H9 (cell line): ENCODE results near the gene MEIG1. TPM values are rescaled to one million over a fixed set of nuclear protein-coding genes. Genes with fewer than 3 reads are reported as not detected.

Experiments
- DNase-seq: peaks from one replicate; pipeline ENCODE4 v3.0.0-alpha.2; 2017
- H2AFZ ChIP-seq: one replicate; pipeline ENCODE4 v1.6.1; 2013; ENCODE audit warnings: mild to moderate bottlenecking, low read length, control low read depth, moderate library complexity
- H2AK5ac ChIP-seq: 2 replicates; pipeline ENCODE4 v1.6.1; 2013; ENCODE audit warnings: low read length, control low read depth, mixed read lengths; ENCODE audit not compliant: insufficient read length
- H2BK120ac ChIP-seq: one replicate; pipeline ENCODE4 v1.6.1; 2013; ENCODE audit warnings: low read depth, mild to moderate bottlenecking, low read length, control low read depth, inconsistent platforms; ENCODE audit not compliant: poor library complexity, severe bottlenecking
- H2BK12ac ChIP-seq: 2 replicates; pipeline ENCODE4 v1.6.1; 2013; ENCODE audit warnings: low read length, control low read depth, mixed read lengths, low read depth; ENCODE audit not compliant: insufficient read length
- H2BK15ac ChIP-seq: 2 replicates; pipeline ENCODE4 v1.6.1; 2013; ENCODE audit warnings: low read depth, low read length, control low read depth
- H2BK20ac ChIP-seq: one replicate; pipeline ENCODE4 v1.6.1; 2013; ENCODE audit warnings: low read depth, mild to moderate bottlenecking, low read length, control low read depth, inconsistent platforms; ENCODE audit not compliant: poor library complexity, severe bottlenecking
- H2BK5ac ChIP-seq: 2 replicates; pipeline ENCODE4 v1.6.1; 2013; ENCODE audit warnings: low read length, control low read depth, mixed read lengths; ENCODE audit not compliant: insufficient read length
- H3K14ac ChIP-seq: 2 replicates; pipeline ENCODE4 v1.6.1; 2013; ENCODE audit warnings: low read length, control low read depth; ENCODE audit not compliant: insufficient read depth
- H3K18ac ChIP-seq: 2 replicates; pipeline ENCODE4 v1.6.1; 2013; ENCODE audit warnings: low read depth, mild to moderate bottlenecking, mixed read lengths, low read length, control low read depth; ENCODE audit not compliant: insufficient read length
- H3K23ac ChIP-seq: 2 replicates; pipeline ENCODE4 v1.6.1; 2013; ENCODE audit warnings: low read length, control low read depth, mixed read lengths, low read depth; ENCODE audit not compliant: insufficient read length
- H3K23me2 ChIP-seq: 2 replicates; pipeline ENCODE4 v1.6.1; 2013; ENCODE audit warnings: low read depth, mild to moderate bottlenecking, mixed read lengths, low read length, control low read depth; ENCODE audit not compliant: insufficient read length, poor library complexity, severe bottlenecking
- H3K27ac ChIP-seq: 2 replicates; pipeline ENCODE4 v1.5.1; 2013; ENCODE audit warnings: low read length, control low read depth, mixed read lengths, low read depth; ENCODE audit not compliant: insufficient read length
- H3K27me3 ChIP-seq: 2 replicates; pipeline ENCODE4 v1.6.1; 2013; ENCODE audit warnings: low read length, control low read depth, inconsistent platforms; ENCODE audit not compliant: insufficient read depth
- H3K4ac ChIP-seq: 2 replicates; pipeline ENCODE4 v1.6.1; 2013; ENCODE audit warnings: low read depth, mild to moderate bottlenecking, control low read depth, inconsistent platforms, low read length, moderate library complexity
- H3K4me1 ChIP-seq: 2 replicates; pipeline ENCODE4 v1.6.1; 2013; ENCODE audit warnings: low read length, control low read depth, inconsistent platforms; ENCODE audit not compliant: insufficient read depth
- H3K4me2 ChIP-seq: 2 replicates; pipeline ENCODE4 v1.6.1; 2013; ENCODE audit warnings: low read length, control low read depth, mixed read lengths; ENCODE audit not compliant: insufficient read length, insufficient read depth
- H3K56ac ChIP-seq: 2 replicates; pipeline ENCODE4 v1.6.1; 2013; ENCODE audit warnings: low read depth, mild to moderate bottlenecking, mixed read lengths, low read length, control low read depth; ENCODE audit not compliant: insufficient read length
- H3K79me1 ChIP-seq: 2 replicates; pipeline ENCODE4 v1.6.1; 2013; ENCODE audit warnings: low read depth, mild to moderate bottlenecking, moderate library complexity, low read length, control low read depth, inconsistent platforms; ENCODE audit not compliant: insufficient read depth, poor library complexity, severe bottlenecking
- H3K79me2 ChIP-seq: 2 replicates; pipeline ENCODE4 v1.6.1; 2013; ENCODE audit warnings: low read length, control low read depth, inconsistent platforms; ENCODE audit not compliant: insufficient read depth
- H3K9ac ChIP-seq: 2 replicates; pipeline ENCODE4 v1.6.1; 2013; ENCODE audit warnings: low read length, control low read depth, mixed read lengths; ENCODE audit not compliant: insufficient read length; ENCODE audit errors: extremely low read depth
- H3K9me3 ChIP-seq: one replicate; pipeline ENCODE4 v1.6.1; 2013; ENCODE audit warnings: low read depth, low read length, inconsistent platforms; ENCODE audit not compliant: control insufficient read depth
- H3T11ph ChIP-seq: one replicate; pipeline ENCODE4 v1.6.1; 2013; ENCODE audit warnings: mild to moderate bottlenecking, low read length, control low read depth, inconsistent platforms
- H4K20me1 ChIP-seq: one replicate; pipeline ENCODE4 v1.6.1; 2013; ENCODE audit not compliant: control insufficient read depth, insufficient read length, insufficient read depth
- H4K5ac ChIP-seq: 2 replicates; pipeline ENCODE4 v1.6.1; 2013; ENCODE audit warnings: low read depth, mild to moderate bottlenecking, mixed read lengths, low read length, control low read depth; ENCODE audit not compliant: insufficient read length
- H4K8ac ChIP-seq: replicated peaks from 2 replicates; pipeline ENCODE4 v1.6.1; 2013; ENCODE audit warnings: low read length, control low read depth, mixed read lengths, low read depth; ENCODE audit not compliant: insufficient read length
- H4K91ac ChIP-seq: 2 replicates; pipeline ENCODE4 v1.6.1; 2013; ENCODE audit warnings: low read depth, mild to moderate bottlenecking, moderate library complexity, mixed read lengths, low read length, control low read depth; ENCODE audit not compliant: insufficient read length
- H3K27ac Mint-ChIP-seq, 3 experiments: 2 replicates in 2 of 3; 3 replicates in 1 of 3; pipeline ENCODE4 v1.8.0; 2020 to 2021; ENCODE audit warnings: mixed read lengths in 3 of 3, mild to moderate bottlenecking in 1 of 3, moderate library complexity in 1 of 3
- H3K27me3 Mint-ChIP-seq: 2 replicates; pipeline ENCODE4 v1.8.0; 2021; ENCODE audit warnings: low read depth, mild to moderate bottlenecking, moderate library complexity, mixed read lengths
- H3K36me3 Mint-ChIP-seq, 3 experiments: 2 replicates in 2 of 3; 3 replicates in 1 of 3; pipeline ENCODE4 v1.8.0; 2020 to 2021; ENCODE audit warnings: low read depth in 3 of 3, mixed read lengths in 3 of 3; ENCODE audit not compliant: insufficient read depth in 1 of 3
- H3K4me1 Mint-ChIP-seq, 2 experiments: 2 replicates each; pipeline ENCODE4 v1.8.0; 2020; ENCODE audit warnings: mixed read lengths in 2 of 2
- H3K4me3 Mint-ChIP-seq, 2 experiments: 2 replicates in 1 of 2; 3 replicates in 1 of 2; pipeline ENCODE4 v1.8.0; 2020 to 2021; ENCODE audit warnings: mild to moderate bottlenecking in 2 of 2, mixed read lengths in 2 of 2, moderate library complexity in 1 of 2
- H3K9me3 Mint-ChIP-seq, 2 experiments: 2 replicates in 1 of 2; 3 replicates in 1 of 2; pipeline ENCODE4 v1.8.0; 2020; ENCODE audit warnings: mild to moderate bottlenecking in 2 of 2, mixed read lengths in 2 of 2, moderate library complexity in 1 of 2
- CTCF ChIP-seq: fragments of 200-600 bp; sonication (generic); conservative IDR thresholded peaks from 3 replicates; pipeline ENCODE4 v1.8.0; 2021; ENCODE audit warnings: antibody characterized with exemption, mild to moderate bottlenecking
- WGBS: extraction: QIAGEN DNeasy Blood & Tissue Kit; methylation state at CpG from one replicate; pipeline ENCODE4 v1.1.7; 2013; ENCODE audit warnings: missing lambda C conversion rate, low lambda C conversion rate, mixed read lengths; ENCODE audit not compliant: insufficient read length; ENCODE audit errors: extremely low coverage; 5-methylcytosine and 5-hydroxymethylcytosine counted together
- total RNA-seq: library from RNA; stranded (reverse); gene quantifications from 2 replicates; pipeline ENCODE4 v1.2.1, GENCODE V29; 2021

Gene MEIG1
- total RNA-seq, 1 experiment from 2014 or later: 0.72 TPM

- Histone ChIP-seq H3K56ac (no peak overlapping the region), H3K27me3 (no peaks in the 10 kb centered on the region), H2BK20ac (no peak overlapping the region), H4K20me1 (no peaks in the 10 kb centered on the region), H2AFZ (no peak overlapping the region), H3K23me2 (peaks cover 11% of the 10 kb centered on the region), H3K14ac (no peak overlapping the region), H3K9ac (no peak overlapping the region), H3K4ac (no peak overlapping the region), H3K23ac (no peak overlapping the region), H3T11ph (no peak overlapping the region), H3K79me1 (peaks cover 4% of the 10 kb centered on the region), H2BK15ac (no peak overlapping the region), H2AK5ac (no peak overlapping the region), H2BK12ac (no peak overlapping the region), H4K8ac (no peak overlapping the region), H3K18ac (no peak overlapping the region), H3K27ac (no peak overlapping the region), H4K91ac (no peak overlapping the region), H4K5ac (no peak overlapping the region), H3K79me2 (no peaks in the 10 kb centered on the region), H3K4me1 (0 out of 2 replicates have a peak, but pooled peaks cover 2% of the 10 kb centered on the region), H3K9me3 (no peaks in the 10 kb centered on the region), H2BK120ac (no peak overlapping the region), H3K4me2 (no peak overlapping the region), H2BK5ac (no peak overlapping the region)
- Mint-ChIP-seq H3K27ac (no peak overlapping the region), H3K4me3 (peak overlapping the region; percentile 90 to 92), H3K27me3 (peaks cover 3% of the 10 kb centered on the region), H3K4me1 (peaks cover 25 to 26% of the 10 kb centered on the region in 2 experiments), H3K36me3 (peaks cover 0 to 4% (median 0%) of the 10 kb centered on the region in 3 experiments; a peak in 3 of 7 replicates), H3K9me3 (peaks cover 0 to 1% of the 10 kb centered on the region in 2 experiments; a peak in 2 of 5 replicates)
- WGBS: no CpG with 5 or more reads among the region's 19 CpGs
- no peak for TF ChIP-seq CTCF
- DNase-seq: no peak
These were observed 4.3 kb upstream of the MEIG1 start for GRCh38 chr10:14954934-14955333.
